ENCODE data around the gene LTN1. TPM values are rescaled to one million over a fixed set of nuclear protein-coding genes. Genes with fewer than 3 reads are reported as not detected.
A peak's percentile ranks its signal among the peaks of the same experiment; 100 is the strongest.
"Not testable (repeated sequence)": the region's sequence is repeated elsewhere in the genome, so short reads cannot be mapped to it uniquely, and the experiment has no call there.

Gene LTN1
- total RNA-seq, 3 donors from 2014 or later = 19.6 to 21.7 (median 20.6) TPM

GRCh38 chr21:29008367-29008766 is 15.7 kb upstream of the LTN1 start:
- Mint-ChIP-seq H3K27me3 (ENCODE audit: low read depth) (no peaks in the 10 kb centered on the region), H3K4me1 (ENCODE audit: low read depth) (peaks cover 7% of the 10 kb centered on the region), H3K36me3 (ENCODE audit: insufficient read depth) (peaks cover 2% of the 10 kb centered on the region), H3K4me3 (no peak overlapping the region), H3K9me3 (no peaks in the 10 kb centered on the region)
- no peak for ATAC-seq
- DNase-seq = no peak

- ATAC-seq (no peak), DNase-seq (no peak)
- Mint-ChIP-seq H3K4me1 (ENCODE audit: low read depth) (peaks cover 7% of the 10 kb centered on the region), H3K4me3 (no peak overlapping the region), H3K27me3 (ENCODE audit: low read depth) (no peaks in the 10 kb centered on the region), H3K36me3 (ENCODE audit: insufficient read depth) (peaks cover 2% of the 10 kb centered on the region), H3K9me3 (no peaks in the 10 kb centered on the region)
Observed at GRCh38 chr21:29007810-29008209, 15.1 kb upstream of the LTN1 start.

DNA sequence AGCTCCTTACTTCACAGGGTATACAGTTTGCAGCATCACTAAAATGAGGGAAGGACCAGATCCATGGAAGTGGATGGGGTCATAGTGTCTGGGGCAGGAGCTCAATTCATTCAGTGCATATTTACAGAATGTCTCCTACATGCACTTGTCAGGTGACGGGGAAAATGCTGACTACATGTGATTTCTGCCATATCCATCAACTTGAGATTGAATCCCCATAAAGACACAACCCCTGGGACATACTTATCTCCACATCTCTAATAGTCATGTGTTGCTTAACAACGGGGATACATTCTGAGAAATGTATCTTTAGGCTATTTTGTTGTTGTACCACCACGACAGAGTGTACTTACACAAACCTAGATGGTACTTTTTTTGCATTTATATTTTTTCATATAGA is 14.5 kb upstream of the LTN1 start:
- Mint-ChIP-seq H3K4me1 (ENCODE audit: low read depth) (peaks cover 11% of the 10 kb centered on the region), H3K4me3 (no peak overlapping the region), H3K27me3 (ENCODE audit: low read depth) (no peaks in the 10 kb centered on the region), H3K9me3 (no peaks in the 10 kb centered on the region), H3K36me3 (ENCODE audit: insufficient read depth) (peaks cover 2% of the 10 kb centered on the region)
- DNase-seq (no peak), ATAC-seq (no peak)

DNA sequence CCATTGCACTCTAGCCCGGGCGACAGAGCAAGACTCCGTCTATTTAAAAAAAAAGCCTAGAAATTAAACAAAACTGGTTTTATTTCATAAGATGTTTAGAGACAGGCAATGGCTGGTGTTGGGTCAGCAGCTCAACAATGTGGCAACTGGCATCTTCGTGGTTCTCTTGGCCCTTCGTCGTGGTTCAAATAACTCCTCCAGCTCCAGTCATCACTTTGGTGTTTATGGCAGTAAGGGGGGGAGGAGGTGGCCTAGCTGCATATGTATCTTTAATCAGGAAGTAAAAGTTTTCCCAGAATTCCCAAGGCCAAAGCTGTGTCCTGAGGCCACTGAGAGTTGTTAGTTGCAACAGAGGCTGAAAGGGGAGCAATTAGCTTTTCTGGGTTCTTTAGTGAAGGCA is 13.0 kb upstream of the LTN1 start:
- Mint-ChIP-seq H3K36me3 (ENCODE audit: insufficient read depth) (peaks cover 2% of the 10 kb centered on the region), H3K4me1 (ENCODE audit: low read depth) (peaks cover 11% of the 10 kb centered on the region), H3K9me3 (no peaks in the 10 kb centered on the region), H3K4me3 (no peak overlapping the region), H3K27me3 (ENCODE audit: low read depth) (no peaks in the 10 kb centered on the region)
- DNase-seq = no peak
- no peak for ATAC-seq

DNA sequence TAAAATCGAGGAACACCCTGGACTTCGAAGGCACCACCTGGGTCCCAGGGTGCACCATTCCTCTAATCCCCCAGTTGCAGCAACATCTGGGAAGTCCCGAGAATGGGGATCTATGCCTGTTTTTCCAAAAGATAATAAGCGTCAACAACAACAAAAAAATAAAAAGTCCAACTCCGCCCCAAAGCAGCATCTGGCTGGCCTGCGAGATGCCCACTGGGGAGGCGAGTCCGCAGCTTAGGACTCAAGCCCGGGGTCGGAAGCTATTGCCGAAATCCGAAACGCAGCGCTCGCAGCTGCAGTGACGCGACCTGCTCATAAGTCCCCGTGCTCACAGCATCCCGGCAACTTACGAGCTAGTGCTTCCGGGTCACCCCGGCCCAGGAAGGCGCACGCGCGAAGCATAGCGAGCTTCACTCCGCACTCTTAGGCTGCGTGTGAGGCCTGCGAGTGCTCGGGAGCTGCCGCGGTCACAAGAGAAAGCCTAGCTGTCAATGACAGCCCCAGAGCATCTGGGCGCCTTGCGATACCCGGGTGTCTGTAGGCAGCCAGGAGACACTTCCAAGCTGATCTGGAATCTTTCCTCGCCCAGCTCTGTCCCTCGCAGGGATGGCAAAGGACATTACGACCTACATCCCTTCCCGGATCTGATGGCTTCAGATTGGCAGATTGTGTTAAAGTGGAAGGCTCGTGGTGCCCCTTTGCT is 9.9 kb upstream of the LTN1 start:
- no peaks in the 10 kb centered on the region for H3K9me3 Mint-ChIP-seq
- no peaks in the 10 kb centered on the region for H3K27me3 Mint-ChIP-seq (ENCODE audit: low read depth)
- peaks cover 5% of the 10 kb centered on the region for H3K36me3 Mint-ChIP-seq (ENCODE audit: insufficient read depth)
- DNase-seq = peak; percentile 92
- H3K4me1 Mint-ChIP-seq (ENCODE audit: low read depth) = peaks cover 11% of the 10 kb centered on the region
- ATAC-seq = peak; percentile 100
- H3K4me3 Mint-ChIP-seq = peak overlapping the region; percentile 90

DNA sequence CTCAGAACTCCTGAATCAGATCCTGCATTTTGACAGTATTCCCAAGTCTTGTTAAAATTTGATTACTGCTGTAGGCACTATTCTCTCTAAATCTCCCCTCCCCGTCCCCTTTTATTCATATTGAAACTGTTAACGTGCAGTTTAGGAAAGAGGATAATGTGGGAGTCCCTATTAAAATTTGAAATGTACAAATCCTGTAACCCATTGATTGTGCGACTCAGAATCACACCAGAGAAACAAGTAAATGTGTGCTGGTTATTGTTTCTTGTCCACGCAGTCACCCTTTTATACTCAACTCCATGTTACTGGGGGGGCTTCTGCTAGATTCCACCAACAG is 584 bp upstream of the LTN1 start:
- Mint-ChIP-seq H3K4me1 (ENCODE audit: low read depth) (peaks cover 44% of the 10 kb centered on the region), H3K36me3 (ENCODE audit: insufficient read depth) (peaks cover 10% of the 10 kb centered on the region), H3K9me3 (no peaks in the 10 kb centered on the region), H3K27me3 (ENCODE audit: low read depth) (no peaks in the 10 kb centered on the region), H3K4me3 (peak overlapping the region; percentile 93)
- ATAC-seq (no peak), DNase-seq (no peak)

GRCh38 chr21:28991861-28992525 is 684 bp downstream of the LTN1 start:
- ATAC-seq = no peak
- Mint-ChIP-seq H3K27me3 (ENCODE audit: low read depth) (no peaks in the 10 kb centered on the region), H3K36me3 (ENCODE audit: insufficient read depth) (peaks cover 8% of the 10 kb centered on the region), H3K4me1 (ENCODE audit: low read depth) (peaks cover 53% of the 10 kb centered on the region), H3K9me3 (no peaks in the 10 kb centered on the region), H3K4me3 (peak overlapping the region; percentile 93)
- no peak for DNase-seq

DNA sequence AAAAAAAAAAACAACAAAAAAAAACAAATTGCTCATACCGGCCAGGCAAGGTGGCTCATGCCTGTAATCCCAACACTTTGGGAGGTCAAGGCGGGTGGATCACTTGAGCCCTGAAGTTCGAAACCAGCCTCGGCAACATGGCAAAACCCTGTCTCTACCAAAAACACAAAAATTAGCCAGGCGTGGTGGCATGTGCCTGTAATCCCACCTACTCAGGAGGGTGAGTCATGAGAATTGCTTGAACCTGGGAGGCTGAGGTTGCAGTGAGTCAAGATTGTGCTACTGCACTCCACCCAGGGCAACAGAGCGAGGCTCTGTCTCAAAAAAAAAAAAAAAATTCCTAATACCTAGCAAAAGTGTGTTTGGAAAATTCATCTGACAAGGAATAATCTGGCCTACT is 4.5 kb downstream of the LTN1 start:
- Mint-ChIP-seq H3K36me3 (ENCODE audit: insufficient read depth) (peaks cover 22% of the 10 kb centered on the region), H3K4me3 (peak overlapping the region; percentile 26), H3K4me1 (ENCODE audit: low read depth) (peaks cover 47% of the 10 kb centered on the region)
- not testable (repeated sequence) for ATAC-seq; H3K9me3 Mint-ChIP-seq; H3K27me3 Mint-ChIP-seq (ENCODE audit: low read depth); DNase-seq

- Mint-ChIP-seq H3K36me3 (ENCODE audit: insufficient read depth) (peaks cover 34% of the 10 kb centered on the region), H3K9me3 (no peaks in the 10 kb centered on the region), H3K4me3 (no peak overlapping the region), H3K27me3 (ENCODE audit: low read depth) (no peaks in the 10 kb centered on the region), H3K4me1 (ENCODE audit: low read depth) (peaks cover 39% of the 10 kb centered on the region)
- DNase-seq = no peak
- no peak for ATAC-seq
Observed at GRCh38 chr21:28986677-28987076, 6.0 kb downstream of the LTN1 start.

DNA sequence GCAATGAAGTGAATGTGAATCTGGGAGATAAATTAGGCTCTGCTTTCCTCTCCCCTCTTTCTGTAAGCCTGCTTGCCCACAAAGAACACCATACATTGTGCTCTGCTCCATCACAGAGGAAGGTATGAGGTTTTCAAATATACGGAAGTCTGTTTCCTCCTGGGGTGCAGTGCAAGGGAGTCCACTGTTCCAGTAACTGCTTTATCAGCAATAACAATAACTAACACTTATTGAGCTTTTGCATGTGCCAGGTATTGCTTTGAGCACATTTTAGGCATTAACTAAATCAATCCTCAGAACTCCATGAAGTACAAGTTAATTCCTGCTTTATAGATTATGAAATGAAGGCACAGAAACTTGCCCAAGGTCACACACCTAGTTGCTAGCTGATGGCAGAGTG is 10.0 kb downstream of the LTN1 start:
- Mint-ChIP-seq H3K4me3 (no peak overlapping the region), H3K9me3 (no peaks in the 10 kb centered on the region), H3K27me3 (ENCODE audit: low read depth) (no peaks in the 10 kb centered on the region), H3K36me3 (ENCODE audit: insufficient read depth) (peaks cover 44% of the 10 kb centered on the region), H3K4me1 (ENCODE audit: low read depth) (peaks cover 8% of the 10 kb centered on the region)
- ATAC-seq (no peak), DNase-seq (no peak)

DNA sequence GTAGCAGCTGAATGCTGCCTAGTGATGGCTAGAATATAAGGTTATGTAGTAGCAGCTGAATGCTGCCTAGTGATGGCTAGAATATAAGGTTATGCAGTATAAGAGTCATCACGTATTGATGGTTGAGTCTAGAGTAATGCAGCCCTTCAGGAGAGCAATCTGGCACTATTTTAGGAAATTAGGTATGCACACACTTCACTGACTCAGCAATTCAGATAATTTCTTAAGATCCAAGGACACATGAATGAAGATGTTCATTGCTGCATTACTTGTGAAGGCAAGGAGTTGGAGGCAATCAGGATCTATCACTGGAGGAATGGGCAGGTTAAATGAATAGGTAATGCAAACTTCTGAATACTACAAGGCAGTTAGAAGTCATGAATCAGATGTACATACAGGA is 13.6 kb downstream of the LTN1 start:
- Mint-ChIP-seq H3K36me3 (ENCODE audit: insufficient read depth) (peaks cover 47% of the 10 kb centered on the region), H3K9me3 (no peaks in the 10 kb centered on the region), H3K4me1 (ENCODE audit: low read depth) (peaks cover 9% of the 10 kb centered on the region), H3K27me3 (ENCODE audit: low read depth) (no peaks in the 10 kb centered on the region), H3K4me3 (no peak overlapping the region)
- no peak for DNase-seq
- ATAC-seq = no peak

- H3K4me1 Mint-ChIP-seq (ENCODE audit: low read depth) = peaks cover 13% of the 10 kb centered on the region
- no peak overlapping the region for H3K4me3 Mint-ChIP-seq
- H3K9me3 Mint-ChIP-seq = no peaks in the 10 kb centered on the region
- ATAC-seq (no peak), DNase-seq (no peak)
- H3K36me3 Mint-ChIP-seq (ENCODE audit: insufficient read depth) = peaks cover 40% of the 10 kb centered on the region
- no peaks in the 10 kb centered on the region for H3K27me3 Mint-ChIP-seq (ENCODE audit: low read depth)
Observed at GRCh38 chr21:28975397-28975796, 17.3 kb downstream of the LTN1 start.

GRCh38 chr21:28974531-28975227 is 18.0 kb downstream of the LTN1 start:
- DNase-seq = no peak
- Mint-ChIP-seq H3K9me3 (no peaks in the 10 kb centered on the region), H3K4me3 (no peak overlapping the region), H3K36me3 (ENCODE audit: insufficient read depth) (peaks cover 42% of the 10 kb centered on the region), H3K4me1 (ENCODE audit: low read depth) (peaks cover 13% of the 10 kb centered on the region), H3K27me3 (ENCODE audit: low read depth) (no peaks in the 10 kb centered on the region)
- ATAC-seq = no peak

- H3K9me3 Mint-ChIP-seq = no peaks in the 10 kb centered on the region
- DNase-seq (no peak), ATAC-seq (no peak)
- no peak overlapping the region for H3K4me3 Mint-ChIP-seq
- H3K27me3 Mint-ChIP-seq (ENCODE audit: low read depth) = no peaks in the 10 kb centered on the region
- H3K4me1 Mint-ChIP-seq (ENCODE audit: low read depth) = peaks cover 13% of the 10 kb centered on the region
- H3K36me3 Mint-ChIP-seq (ENCODE audit: insufficient read depth) = peaks cover 40% of the 10 kb centered on the region
Observed at GRCh38 chr21:28972398-28972797, 20.3 kb downstream of the LTN1 start.

DNA sequence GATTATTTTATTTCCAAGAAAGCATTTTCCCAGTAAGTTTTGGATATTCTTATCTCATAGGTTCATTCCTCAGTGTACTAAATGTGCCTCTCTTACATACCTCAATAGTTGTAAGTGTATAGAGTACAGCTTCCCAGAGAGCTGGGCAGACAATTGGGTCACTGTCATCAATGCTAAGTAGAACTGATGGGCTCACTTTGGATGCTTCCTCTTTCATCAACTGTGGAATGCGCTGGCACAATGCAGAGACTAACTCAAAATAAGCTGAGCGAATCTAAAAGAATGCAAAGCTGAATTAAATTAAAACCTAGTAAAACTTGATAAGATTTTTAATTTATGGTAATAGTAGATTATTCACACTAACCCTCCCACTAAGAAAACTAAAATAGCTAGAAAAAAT is 21.5 kb downstream of the LTN1 start:
- no peak for ATAC-seq
- H3K4me3 Mint-ChIP-seq = no peak overlapping the region

More for the DNA sequence above, 21.5 kb downstream of the LTN1 start:
- Mint-ChIP-seq H3K4me1 (ENCODE audit: low read depth) (peaks cover 13% of the 10 kb centered on the region), H3K27me3 (ENCODE audit: low read depth) (no peaks in the 10 kb centered on the region), H3K36me3 (ENCODE audit: insufficient read depth) (peaks cover 49% of the 10 kb centered on the region), H3K9me3 (no peaks in the 10 kb centered on the region)
- no peak for DNase-seq
